Astrocyte of the spinal cord (primary cell): Measurements from ENCODE around the gene MBP.

ENCODE experiments used
- DNase-seq: peaks from one replicate; pipeline ENCODE4 v3.0.0; 2011; ENCODE audit warnings: low read depth, low spot score
- H3K4me3 ChIP-seq: 2 replicates; pipeline ENCODE4 v1.5.1; 2011; ENCODE audit warnings: low read depth, mild to moderate bottlenecking, low read length, moderate library complexity
- in situ Hi-C: cut with HindIII; loops from 2 replicates; pipeline ENCODE4 v1.10.0; 2017; ENCODE audit warnings: low sequenced_read_pairs
- TF ChIP-seq, protein P1 (sequence below): IDR thresholded peaks from 2 replicates; pipeline ENCODE4 v1.5.1; 2012; ENCODE audit warnings: low read depth, mild to moderate bottlenecking, low read length, inconsistent platforms

MBP gene

DNA sequence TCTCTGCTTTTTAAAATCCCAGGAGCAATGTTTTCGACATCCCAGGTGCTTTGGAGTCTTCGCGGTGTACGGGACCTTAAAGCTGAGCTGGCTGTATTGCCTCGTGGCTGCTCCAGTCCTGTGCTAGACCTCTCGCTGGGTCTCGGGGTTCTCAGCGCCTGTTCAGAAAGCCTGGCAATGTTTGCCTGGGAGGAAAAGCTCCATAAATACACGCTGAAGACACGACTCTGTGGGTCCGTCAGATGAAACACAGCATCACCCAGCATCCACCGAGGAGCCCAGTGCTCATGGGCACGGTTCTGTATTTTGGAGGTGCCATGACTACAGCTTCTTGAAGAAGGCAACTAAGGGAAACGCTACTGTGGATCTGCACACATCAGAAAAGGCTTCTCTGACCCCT is 21.6 kb downstream of the MBP start:
- in situ Hi-C loops, result no loop called here
- no peak for DNase-seq
- TF ChIP-seq, protein P1, sequence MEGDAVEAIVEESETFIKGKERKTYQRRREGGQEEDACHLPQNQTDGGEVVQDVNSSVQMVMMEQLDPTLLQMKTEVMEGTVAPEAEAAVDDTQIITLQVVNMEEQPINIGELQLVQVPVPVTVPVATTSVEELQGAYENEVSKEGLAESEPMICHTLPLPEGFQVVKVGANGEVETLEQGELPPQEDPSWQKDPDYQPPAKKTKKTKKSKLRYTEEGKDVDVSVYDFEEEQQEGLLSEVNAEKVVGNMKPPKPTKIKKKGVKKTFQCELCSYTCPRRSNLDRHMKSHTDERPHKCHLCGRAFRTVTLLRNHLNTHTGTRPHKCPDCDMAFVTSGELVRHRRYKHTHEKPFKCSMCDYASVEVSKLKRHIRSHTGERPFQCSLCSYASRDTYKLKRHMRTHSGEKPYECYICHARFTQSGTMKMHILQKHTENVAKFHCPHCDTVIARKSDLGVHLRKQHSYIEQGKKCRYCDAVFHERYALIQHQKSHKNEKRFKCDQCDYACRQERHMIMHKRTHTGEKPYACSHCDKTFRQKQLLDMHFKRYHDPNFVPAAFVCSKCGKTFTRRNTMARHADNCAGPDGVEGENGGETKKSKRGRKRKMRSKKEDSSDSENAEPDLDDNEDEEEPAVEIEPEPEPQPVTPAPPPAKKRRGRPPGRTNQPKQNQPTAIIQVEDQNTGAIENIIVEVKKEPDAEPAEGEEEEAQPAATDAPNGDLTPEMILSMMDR, result no peak
- H3K4me3 ChIP-seq, result no peak overlapping the region

DNA sequence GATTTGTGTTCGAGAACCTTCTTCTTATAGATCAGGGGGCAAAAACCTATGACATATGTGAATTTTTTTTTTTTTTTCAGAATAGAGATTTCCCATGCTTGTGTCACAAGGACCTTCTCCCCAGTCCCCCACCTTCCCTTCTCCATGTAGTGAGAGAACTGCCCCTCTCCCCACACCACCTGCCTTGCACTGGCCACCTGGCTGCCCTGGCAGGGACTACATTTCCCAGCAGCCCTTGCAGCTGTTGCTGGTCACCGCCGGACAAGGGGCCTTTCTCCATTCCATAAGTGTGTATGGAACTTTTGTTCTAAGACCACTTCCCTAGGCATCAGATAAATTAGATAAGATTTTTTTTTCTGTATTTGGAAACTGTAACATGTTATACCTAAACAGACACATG is 22.2 kb downstream of the MBP start:
- DNase-seq, result no peak
- H3K4me3 ChIP-seq, result no peak overlapping the region
- TF ChIP-seq, protein P1, result no peak
- in situ Hi-C loops, result no loop called here

DNA sequence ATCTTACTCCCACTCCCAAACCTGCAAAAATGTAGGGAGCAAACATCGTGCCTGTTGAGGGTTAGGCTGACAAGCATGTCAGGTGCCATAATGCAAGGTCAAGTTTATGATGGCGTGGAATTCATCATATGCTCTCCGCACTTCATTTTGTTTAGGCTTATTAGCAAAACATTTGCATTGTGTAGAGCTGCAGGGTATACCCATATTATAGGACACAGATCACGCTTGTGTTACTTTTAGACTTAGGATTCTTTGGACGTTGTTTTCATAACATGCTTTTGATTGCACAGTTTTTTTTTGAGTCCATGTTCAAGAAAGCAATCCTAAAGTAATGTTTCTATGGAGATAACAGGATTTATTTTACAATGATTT is 22.9 kb downstream of the MBP start:
- in situ Hi-C loops, result no loop called here

DNA sequence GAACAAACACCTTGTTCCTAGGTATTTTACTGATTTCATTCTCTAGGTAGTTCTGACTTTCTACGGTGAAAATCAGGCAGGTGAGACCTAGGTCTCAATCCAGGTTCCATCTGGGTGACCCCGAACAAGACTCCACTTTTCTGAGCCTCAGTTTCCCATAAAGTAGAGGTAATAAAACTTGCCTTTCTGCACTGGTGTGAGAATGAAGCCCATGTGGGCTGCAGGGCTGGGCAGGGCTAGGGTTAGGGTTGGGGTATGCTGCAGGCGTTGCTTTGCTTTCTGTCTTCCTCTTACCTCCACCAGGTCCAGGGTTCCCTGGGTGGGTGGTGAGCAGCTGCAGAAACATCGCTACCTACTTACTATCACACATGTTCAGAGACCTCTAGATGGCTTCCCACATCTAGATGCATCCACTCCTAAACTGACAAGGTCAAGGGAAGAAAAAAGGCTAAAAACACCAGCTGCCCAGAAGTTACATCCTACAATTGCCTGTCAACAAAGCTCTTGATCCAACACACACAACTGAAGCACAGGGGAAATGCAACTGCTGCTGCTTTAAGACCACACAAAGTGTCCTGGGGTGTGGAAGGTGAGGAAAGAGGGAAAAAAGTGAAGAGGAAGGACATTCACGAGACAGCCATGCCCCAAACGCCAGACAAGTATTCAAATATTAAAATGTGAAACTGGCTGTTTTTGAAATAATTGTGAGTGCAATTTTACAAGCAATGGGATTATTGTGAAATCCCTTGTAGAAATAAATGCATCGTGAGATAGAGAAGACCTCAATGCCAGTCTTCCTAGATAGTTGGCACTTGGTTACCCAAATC is 23.5 kb downstream of the MBP start:
- DNase-seq, result no peak
- TF ChIP-seq, protein P1, result no peak
- H3K4me3 ChIP-seq, result no peak overlapping the region
- in situ Hi-C loops, result no loop called here

More for the DNA sequence above, 22.9 kb downstream of the MBP start:
- no peak for DNase-seq
- H3K4me3 ChIP-seq, result no peak overlapping the region
- TF ChIP-seq, protein P1, result no peak

DNA sequence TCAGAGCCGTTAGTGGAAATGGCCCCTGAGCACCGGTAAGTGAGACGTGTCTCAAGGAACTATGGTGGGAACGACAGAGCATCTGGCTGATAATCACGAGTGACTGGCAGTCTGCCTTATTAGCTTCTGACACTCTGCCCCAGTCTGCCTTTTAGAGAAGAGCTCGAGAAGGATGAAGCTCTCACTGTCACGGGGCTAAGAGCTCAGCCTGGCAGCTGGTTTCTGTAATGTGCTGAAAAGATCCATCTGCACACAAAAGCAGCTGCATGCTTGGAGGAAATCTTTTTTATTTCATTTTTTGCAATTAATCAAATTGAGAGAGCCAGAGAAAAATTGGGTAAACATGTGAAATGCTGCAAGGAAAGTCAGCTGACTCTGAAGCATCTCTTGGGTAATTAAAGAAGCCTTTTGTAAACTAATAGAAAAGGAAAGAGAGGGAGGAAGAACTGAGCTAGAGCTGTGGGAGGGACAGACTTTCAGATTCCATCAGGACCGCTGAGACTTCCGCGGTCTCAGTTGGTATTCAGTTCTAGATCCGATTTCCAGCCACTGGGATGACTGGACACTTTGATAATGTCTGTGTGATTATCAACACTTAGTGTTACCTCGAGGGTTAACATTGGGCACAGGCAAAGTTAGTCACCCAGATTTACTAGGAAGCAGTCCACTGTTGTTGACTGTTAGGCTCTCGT is 24.4 kb downstream of the MBP start:
- in situ Hi-C loops, result no loop called here
- no peak overlapping the region for H3K4me3 ChIP-seq
- peak; percentile 82 for DNase-seq
- TF ChIP-seq, protein P1, result no peak

DNA sequence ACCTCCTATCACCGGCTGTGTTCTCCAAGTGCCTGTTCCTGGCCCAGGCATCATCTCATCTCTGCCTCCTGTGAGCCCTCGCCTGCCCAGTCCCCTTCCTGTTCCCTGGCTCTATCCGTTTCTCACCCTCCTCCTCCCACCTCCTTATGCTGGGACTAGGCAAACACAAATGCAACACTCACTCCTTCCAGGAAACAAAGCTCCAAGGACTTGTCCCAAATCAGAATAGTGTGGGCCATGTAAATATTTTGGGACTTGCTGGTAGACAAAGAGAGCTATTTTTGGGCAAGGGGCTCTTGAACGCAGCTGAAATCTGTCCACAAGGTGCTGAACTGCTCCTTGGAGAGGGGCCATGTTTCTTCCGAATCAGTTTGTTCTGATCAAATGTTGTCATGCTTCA is 25.3 kb downstream of the MBP start:
- DNase-seq, result no peak
- H3K4me3 ChIP-seq, result no peak overlapping the region
- in situ Hi-C loops, result no loop called here
- TF ChIP-seq, protein P1, result no peak
